Thymus (tissue), 14 donors: Measurements from ENCODE around the gene MEN1. TPM values are rescaled to one million over a fixed set of nuclear protein-coding genes. Genes with fewer than 3 reads are reported as not detected.

Experiments
- DNase-seq, 9 donors: peaks; one replicate each; pipeline ENCODE4 v3.0.0-alpha.2; 2013; ENCODE audit warnings: low spot score in 9 of 9, low read depth in 6 of 9, missing footprints in 1 of 9
- H3K27ac ChIP-seq, 2 donors: one replicate each; pipeline ENCODE4 v1.5.1; 2013; ENCODE audit warnings: control low read depth in 1 of 2, low read depth in 1 of 2, low read length in 1 of 2, mild to moderate bottlenecking in 1 of 2, moderate library complexity in 1 of 2
- H3K27me3 ChIP-seq, 2 donors: one replicate each; pipeline ENCODE4 v1.5.1; 2013; ENCODE audit warnings: low read length in 1 of 2; ENCODE audit not compliant: control insufficient read depth in 2 of 2, insufficient read depth in 1 of 2
- H3K36me3 ChIP-seq, 2 donors: one replicate each; pipeline ENCODE4 v1.5.1; 2013; ENCODE audit warnings: low read length in 1 of 2, mild to moderate bottlenecking in 1 of 2, moderate library complexity in 1 of 2; ENCODE audit not compliant: control insufficient read depth in 2 of 2, insufficient read depth in 2 of 2
- H3K4me1 ChIP-seq, 2 donors: one replicate each; pipeline ENCODE4 v1.5.1; 2013; ENCODE audit warnings: low read length in 2 of 2; ENCODE audit not compliant: control insufficient read depth in 2 of 2, insufficient read depth in 2 of 2
- H3K4me3 ChIP-seq, 2 donors: one replicate each; pipeline ENCODE4 v1.5.1; 2013; ENCODE audit warnings: low read length in 2 of 2, control low read depth in 1 of 2, mild to moderate bottlenecking in 1 of 2
- H3K9me3 ChIP-seq, 2 donors: one replicate each; pipeline ENCODE4 v1.5.1; 2013; ENCODE audit warnings: low read length in 1 of 2, mild to moderate bottlenecking in 1 of 2; ENCODE audit not compliant: control insufficient read depth in 2 of 2, insufficient read depth in 1 of 2
- WGBS: extraction: QIAGEN DNeasy Blood & Tissue Kit; methylation state at CpG from one replicate; pipeline ENCODE4 v1.1.7; 2013; 5-methylcytosine and 5-hydroxymethylcytosine counted together
- long read RNA-seq, 10 donors: transcript quantifications; one replicate each; lab custom pipeline, GENCODE V29; 2026
- polyA plus RNA-seq: library from polyadenylated mRNA; stranded (reverse); fragments of 200-250 nt; gene quantifications from one replicate; pipeline ENCODE4 v1.2.3, GENCODE V29; 2013
- total RNA-seq: library from RNA; stranded (reverse); fragments of 120-200 nt; gene quantifications from one replicate; pipeline ENCODE4 v1.2.4, GENCODE V29; 2013
- donor health status: healthy.

The MEN1 gene
- total RNA-seq (10.8 TPM), polyA plus RNA-seq (33.4 TPM)
- long read RNA-seq, donor 1, partial matches to known transcripts = 0 of 1 reads
- long read RNA-seq, donor 1, other reads (novel, unspliced or antisense) = 0 of 1 reads
- long read RNA-seq, donor 2 = 0 reads
- long read RNA-seq, donor 3, partial matches to known transcripts = 0 of 8 reads
- long read RNA-seq, donor 3, other reads (novel, unspliced or antisense) = 0 of 8 reads
- long read RNA-seq, donor 4, partial matches to known transcripts = 0 of 1 reads
- long read RNA-seq, donor 4, other reads (novel, unspliced or antisense) = 0 of 1 reads
- long read RNA-seq, donor 5, partial matches to known transcripts = 0 of 11 reads
- long read RNA-seq, donor 5, other reads (novel, unspliced or antisense) = 0 of 11 reads
- long read RNA-seq, donor 6, transcript MEN1-207 (9 exons, 3,150 nt) = major isoform, 5 of 11 reads
- long read RNA-seq, donor 6, partial matches to known transcripts = 0 of 11 reads
- long read RNA-seq, donor 6, other reads (novel, unspliced or antisense) = 0 of 11 reads
- long read RNA-seq, donor 7, partial matches to known transcripts = 0 of 2 reads
- long read RNA-seq, donor 7, other reads (novel, unspliced or antisense) = 0 of 2 reads
- long read RNA-seq, donor 8, partial matches to known transcripts = 0 of 4 reads
- long read RNA-seq, donor 8, other reads (novel, unspliced or antisense) = 0 of 4 reads
- long read RNA-seq, donor 9, partial matches to known transcripts = 6 of 9 reads
- long read RNA-seq, donor 9, other reads (novel, unspliced or antisense) = 0 of 9 reads
- long read RNA-seq, donor 10, partial matches to known transcripts = 0 of 4 reads
- long read RNA-seq, donor 10, other reads (novel, unspliced or antisense) = 0 of 4 reads

- peak; percentile 62 to 93 (median 80) for DNase-seq
- Histone ChIP-seq H3K9me3 (peaks cover 0 to 2% of the 10 kb centered on the region in 2 donors), H3K27me3 (no peaks in the 10 kb centered on the region), H3K27ac (peak within 1 kb of the TSS; percentile 89 to 98), H3K4me1 (peaks cover 6 to 18% of the 10 kb centered on the region in 2 donors), H3K36me3 (peaks cover 24 to 25% of the 10 kb centered on the region in 2 donors), H3K4me3 (peak within 1 kb of the TSS; percentile 75 to 92)
- under 1% methylated on average over 46 of the region's 46 CpGs for WGBS
These were observed at the start of gene MEN1 for GRCh38 chr11:64810271-64810890. MEN1 (minus strand) TSS chr11:64810551; CDS start chr11:64810109, 442 bp downstream.

- Histone ChIP-seq H3K4me1 (peaks cover 59 to 100% of the 10 kb centered on the region in 2 donors), H3K27ac (peak overlapping the region; percentile 98 to 99), H3K9me3 (no peaks in the 10 kb centered on the region), H3K4me3 (peak overlapping the region; percentile 15 to 36), H3K36me3 (peaks cover 35% of the 10 kb centered on the region in 2 donors), H3K27me3 (no peaks in the 10 kb centered on the region)
- DNase-seq = peak in 8 of 9 donors; percentile 58 to 92 (median 74)
- WGBS = 71% methylated on average over 33 of the region's 33 CpGs
These were observed 49.4 kb upstream of the MEN1 start for GRCh38 chr11:64859542-64860414.

GRCh38 chr11:64858467-64859263, 48.3 kb upstream of the MEN1 start:
- Histone ChIP-seq H3K4me3 (peak overlapping the region; percentile 15 to 36), H3K36me3 (peaks cover 46% of the 10 kb centered on the region in 2 donors), H3K27me3 (no peaks in the 10 kb centered on the region), H3K4me1 (peaks cover 57 to 100% of the 10 kb centered on the region in 2 donors), H3K9me3 (no peaks in the 10 kb centered on the region), H3K27ac (peak overlapping the region; percentile 98 to 99)
- 40% methylated on average over 19 of the region's 19 CpGs for WGBS
- peak in 4 of 9 donors; percentile 69 to 86 (median 72) for DNase-seq

DNA sequence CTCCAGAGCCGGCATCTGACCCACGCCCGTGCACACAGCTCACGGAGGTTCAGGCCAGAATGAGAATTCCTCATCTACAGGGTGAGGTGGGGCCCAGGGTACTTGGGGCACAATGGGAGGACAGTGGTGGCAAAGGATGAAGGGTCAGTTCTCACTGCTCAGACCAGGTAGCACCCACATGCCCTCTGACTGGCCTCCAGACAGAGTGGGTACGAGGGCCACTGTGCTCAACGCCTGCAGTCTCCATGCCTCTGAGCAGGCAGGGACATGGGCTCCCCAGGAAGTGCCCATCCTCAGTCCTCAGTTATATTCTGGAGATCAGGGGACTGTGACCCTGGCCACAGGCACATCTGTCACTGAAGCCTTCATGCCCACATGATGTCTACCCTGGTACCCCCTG, 47.1 kb upstream of the MEN1 start:
- Histone ChIP-seq H3K36me3 (peaks cover 47 to 57% of the 10 kb centered on the region in 2 donors), H3K27ac (peak overlapping the region in 1 of 2 donors; percentile 81), H3K27me3 (no peaks in the 10 kb centered on the region), H3K4me3 (no peak overlapping the region), H3K9me3 (no peaks in the 10 kb centered on the region), H3K4me1 (peaks cover 57 to 100% of the 10 kb centered on the region in 2 donors)
- WGBS = 90% methylated on average over 6 of the region's 6 CpGs
- no peak for DNase-seq

DNA sequence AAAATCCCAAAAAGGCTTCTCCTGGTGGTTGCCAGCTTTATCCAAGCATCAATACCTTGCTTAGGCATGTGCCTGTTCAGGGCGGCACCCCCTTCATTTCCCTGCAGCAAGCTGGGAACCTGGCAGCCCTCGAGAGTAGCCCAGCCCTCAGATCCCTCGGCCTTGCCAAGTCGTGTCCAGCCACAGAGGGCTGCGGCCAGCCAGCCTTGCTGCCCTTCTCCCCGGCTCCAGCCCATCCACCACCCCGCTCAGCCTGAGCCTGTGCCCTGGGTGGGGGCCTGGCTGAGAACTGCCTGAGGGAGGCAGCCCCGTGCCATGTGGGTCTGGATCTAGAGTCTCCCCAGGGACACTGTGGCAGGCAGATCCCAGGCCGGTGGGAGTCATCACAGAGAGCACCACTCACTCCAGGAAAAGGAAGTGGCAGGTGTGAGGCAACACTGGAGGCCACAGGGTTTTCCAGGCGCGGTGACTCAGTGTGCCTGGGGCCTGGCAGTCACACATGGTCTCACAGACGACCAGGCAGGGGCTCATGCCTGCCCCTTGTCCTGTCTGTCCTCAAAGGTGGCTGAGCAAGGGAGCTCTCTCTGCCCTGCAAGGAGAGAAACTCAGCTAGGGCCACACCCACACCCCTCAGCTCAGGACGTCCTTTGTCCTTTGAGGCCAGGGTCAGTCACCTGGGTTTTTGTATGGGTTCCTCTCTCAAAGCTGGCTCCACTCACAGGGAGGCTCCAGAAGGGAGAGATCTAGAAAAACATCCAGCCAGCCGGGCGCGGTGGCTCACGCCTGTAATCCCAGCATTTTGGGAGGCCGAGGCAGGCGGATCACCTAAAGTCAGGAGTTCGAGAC, 46.3 kb upstream of the MEN1 start:
- DNase-seq = no peak
- no peak overlapping the region for H3K4me3 ChIP-seq
- peaks cover 47 to 60% of the 10 kb centered on the region in 2 donors for H3K36me3 ChIP-seq
- no peaks in the 10 kb centered on the region for H3K27me3 ChIP-seq
- H3K27ac ChIP-seq = peak overlapping the region in 1 of 2 donors; percentile 70
- H3K9me3 ChIP-seq = no peaks in the 10 kb centered on the region
- peaks cover 59 to 100% of the 10 kb centered on the region in 2 donors for H3K4me1 ChIP-seq
- 83% methylated on average over 20 of the region's 20 CpGs for WGBS

- Histone ChIP-seq H3K36me3 (peaks cover 47 to 60% of the 10 kb centered on the region in 2 donors), H3K9me3 (no peaks in the 10 kb centered on the region), H3K27me3 (no peaks in the 10 kb centered on the region), H3K27ac (peak overlapping the region in 1 of 2 donors; percentile 58), H3K4me1 (peaks cover 61 to 100% of the 10 kb centered on the region in 2 donors), H3K4me3 (no peak overlapping the region)
- no peak for DNase-seq
- 71% methylated on average over 19 of the region's 22 CpGs for WGBS
These were observed 45.4 kb upstream of the MEN1 start for GRCh38 chr11:64855596-64856304.
